ENCODE measurements around the gene IFNLR1.

GRCh38 chr1:24119859-24120756, 67.0 kb downstream of the IFNLR1 start:
- TF ChIP-seq, protein P1, sequence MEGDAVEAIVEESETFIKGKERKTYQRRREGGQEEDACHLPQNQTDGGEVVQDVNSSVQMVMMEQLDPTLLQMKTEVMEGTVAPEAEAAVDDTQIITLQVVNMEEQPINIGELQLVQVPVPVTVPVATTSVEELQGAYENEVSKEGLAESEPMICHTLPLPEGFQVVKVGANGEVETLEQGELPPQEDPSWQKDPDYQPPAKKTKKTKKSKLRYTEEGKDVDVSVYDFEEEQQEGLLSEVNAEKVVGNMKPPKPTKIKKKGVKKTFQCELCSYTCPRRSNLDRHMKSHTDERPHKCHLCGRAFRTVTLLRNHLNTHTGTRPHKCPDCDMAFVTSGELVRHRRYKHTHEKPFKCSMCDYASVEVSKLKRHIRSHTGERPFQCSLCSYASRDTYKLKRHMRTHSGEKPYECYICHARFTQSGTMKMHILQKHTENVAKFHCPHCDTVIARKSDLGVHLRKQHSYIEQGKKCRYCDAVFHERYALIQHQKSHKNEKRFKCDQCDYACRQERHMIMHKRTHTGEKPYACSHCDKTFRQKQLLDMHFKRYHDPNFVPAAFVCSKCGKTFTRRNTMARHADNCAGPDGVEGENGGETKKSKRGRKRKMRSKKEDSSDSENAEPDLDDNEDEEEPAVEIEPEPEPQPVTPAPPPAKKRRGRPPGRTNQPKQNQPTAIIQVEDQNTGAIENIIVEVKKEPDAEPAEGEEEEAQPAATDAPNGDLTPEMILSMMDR (IDR thresholded peaks at IDR 0.05) = peak in 1 of 6 experiments; percentile 7
- TF ChIP-seq POLR2A (IDR thresholded peaks at IDR 0.05) = peak in 1 of 2 donors; percentile 67

Data from Peyer's patch (tissue), 4 donors.